Neural progenitor cell (in vitro differentiated cells): Measurements from ENCODE around the gene DDB1. TPM values are rescaled to one million over a fixed set of nuclear protein-coding genes. Genes with fewer than 3 reads are reported as not detected.

Experiments
- DNase-seq: peaks from one replicate; pipeline ENCODE4 v3.0.0-alpha.2; 2016; ENCODE audit warnings: low spot score
- H2AFZ ChIP-seq: fragments of 200-600 bp; sonication (generic); replicated peaks from 2 replicates; pipeline ENCODE4 v1.6.1; 2016; ENCODE audit warnings: antibody characterized with exemption
- H3F3A ChIP-seq: fragments of 200-600 bp; sonication (generic); 2 replicates; pipeline ENCODE4 v1.6.1; 2016; ENCODE audit warnings: antibody characterized with exemption, low read depth
- H3K27ac ChIP-seq: fragments of 200-600 bp; sonication (generic); 2 replicates; pipeline ENCODE4 v1.5.1; 2016; ENCODE audit warnings: mild to moderate bottlenecking
- H3K27me3 ChIP-seq: fragments of 200-600 bp; sonication (generic); 2 replicates; pipeline ENCODE4 v1.6.1; 2016; ENCODE audit warnings: mild to moderate bottlenecking, moderate library complexity
- H3K36me3 ChIP-seq: fragments of 200-600 bp; sonication (generic); 2 replicates; pipeline ENCODE4 v1.5.1; 2016
- H3K4me1 ChIP-seq: fragments of 200-600 bp; sonication (generic); 2 replicates; pipeline ENCODE4 v1.6.1; 2016; ENCODE audit warnings: mixed run types
- H3K4me2 ChIP-seq: fragments of 200-600 bp; sonication (generic); 2 replicates; pipeline ENCODE4 v1.6.1; 2016
- H3K4me3 ChIP-seq: fragments of 200-600 bp; sonication (generic); 2 replicates; pipeline ENCODE4 v1.5.1; 2016
- H3K79me2 ChIP-seq: fragments of 200-600 bp; sonication (generic); 2 replicates; pipeline ENCODE4 v1.6.1; 2016; ENCODE audit warnings: low read depth
- H3K9ac ChIP-seq: fragments of 200-600 bp; sonication (generic); 2 replicates; pipeline ENCODE4 v1.6.1; 2016
- H3K9me3 ChIP-seq: fragments of 200-600 bp; sonication (generic); 2 replicates; pipeline ENCODE4 v1.5.1; 2016; ENCODE audit warnings: low read depth
- H4K20me1 ChIP-seq: fragments of 200-600 bp; sonication (generic); 2 replicates; pipeline ENCODE4 v1.6.1; 2016; ENCODE audit warnings: low read depth
- H3K27ac Mint-ChIP-seq: 3 replicates; pipeline ENCODE4 v1.8.0; 2021; ENCODE audit warnings: mixed read lengths
- H3K27me3 Mint-ChIP-seq: 2 replicates; pipeline ENCODE4 v1.8.0; 2022; ENCODE audit warnings: low read depth, mild to moderate bottlenecking, inconsistent platforms, moderate library complexity, mixed read lengths; ENCODE audit not compliant: insufficient read depth
- H3K36me3 Mint-ChIP-seq: 3 replicates; pipeline ENCODE4 v1.8.0; 2021; ENCODE audit warnings: mixed read lengths
- H3K4me1 Mint-ChIP-seq: 3 replicates; pipeline ENCODE4 v1.8.0; 2021; ENCODE audit warnings: mixed read lengths
- H3K4me3 Mint-ChIP-seq: 3 replicates; pipeline ENCODE4 v1.8.0; 2021; ENCODE audit warnings: mild to moderate bottlenecking, moderate library complexity, mixed read lengths
- H3K9me3 Mint-ChIP-seq: 3 replicates; pipeline ENCODE4 v1.8.0; 2020; ENCODE audit warnings: mixed read lengths
- CTCF ChIP-seq: fragments of 200-600 bp; sonication (generic); IDR thresholded peaks from 2 replicates; pipeline ENCODE4 v1.5.1; 2017; ENCODE audit warnings: antibody characterized with exemption, mild to moderate bottlenecking
- EZH2 ChIP-seq: fragments of 200-600 bp; sonication (generic); IDR thresholded peaks from 2 replicates; pipeline ENCODE4 v1.6.1; 2017; ENCODE audit warnings: antibody characterized with exemption, mild to moderate bottlenecking, moderate library complexity
- EZH2phosphoT487 ChIP-seq: fragments of 200-600 bp; sonication (generic); IDR thresholded peaks from 2 replicates; pipeline ENCODE4 v1.6.1; 2017; ENCODE audit warnings: antibody characterized with exemption
- total RNA-seq: library from RNA; depleted of rRNA; stranded (reverse); fragments of >200 nt; gene quantifications from 2 replicates; pipeline ENCODE4 v1.2.3, GENCODE V29; 2015; ENCODE audit warnings: low replicate concordance

DDB1 gene
- total RNA-seq, 1 donor from 2014 or later: 275 TPM

GRCh38 chr11:61370349-61371005 is 37.6 kb upstream of the DDB1 start:
- Histone ChIP-seq H3K4me2 (no peak overlapping the region), H3K4me3 (no peak overlapping the region), H3K27me3 (no peaks in the 10 kb centered on the region), H3K36me3 (peaks cover 25% of the 10 kb centered on the region), H3K4me1 (no peaks in the 10 kb centered on the region), H3K27ac (no peak overlapping the region), H3K9ac (no peak overlapping the region), H2AFZ (no peak overlapping the region), H3K79me2 (no peaks in the 10 kb centered on the region), H3K9me3 (peaks cover 12% of the 10 kb centered on the region), H4K20me1 (no peaks in the 10 kb centered on the region), H3F3A (peaks cover 3% of the 10 kb centered on the region)
- peaks cover 2% of the 10 kb centered on the region for H3K27me3 Mint-ChIP-seq
- H3K9me3 Mint-ChIP-seq: peaks cover 20% of the 10 kb centered on the region
- H3K4me1 Mint-ChIP-seq: no peaks in the 10 kb centered on the region
- no peak overlapping the region for H3K4me3 Mint-ChIP-seq
- TF ChIP-seq EZH2phosphoT487: no peak
- no peak for TF ChIP-seq CTCF
- no peak for TF ChIP-seq EZH2
- H3K27ac Mint-ChIP-seq: no peak overlapping the region
- H3K36me3 Mint-ChIP-seq: peaks cover 51% of the 10 kb centered on the region
- DNase-seq: no peak

GRCh38 chr11:61369372-61370348 is 36.8 kb upstream of the DDB1 start:
- DNase-seq: no peak
- Histone ChIP-seq H3K9ac (no peak overlapping the region), H2AFZ (no peak overlapping the region), H3K4me1 (no peaks in the 10 kb centered on the region), H4K20me1 (no peaks in the 10 kb centered on the region), H3K4me3 (no peak overlapping the region), H3K27ac (no peak overlapping the region), H3K36me3 (peaks cover 22% of the 10 kb centered on the region), H3K27me3 (no peaks in the 10 kb centered on the region), H3K9me3 (peaks cover 12% of the 10 kb centered on the region), H3F3A (peaks cover 3% of the 10 kb centered on the region), H3K79me2 (no peaks in the 10 kb centered on the region), H3K4me2 (no peak overlapping the region)
- TF ChIP-seq CTCF (no peak), EZH2 (no peak), EZH2phosphoT487 (no peak)
- Mint-ChIP-seq H3K4me3 (no peak overlapping the region), H3K9me3 (peaks cover 17% of the 10 kb centered on the region), H3K4me1 (no peaks in the 10 kb centered on the region), H3K27me3 (peaks cover 2% of the 10 kb centered on the region), H3K36me3 (peaks cover 47% of the 10 kb centered on the region), H3K27ac (no peak overlapping the region)

GRCh38 chr11:61368646-61369045 is 35.7 kb upstream of the DDB1 start:
- H3K27ac ChIP-seq: no peak overlapping the region
- H4K20me1 ChIP-seq: no peaks in the 10 kb centered on the region
- Mint-ChIP-seq H3K9me3 (peaks cover 14% of the 10 kb centered on the region), H3K27me3 (peaks cover 2% of the 10 kb centered on the region), H3K4me3 (no peak overlapping the region), H3K36me3 (peaks cover 47% of the 10 kb centered on the region), H3K27ac (no peak overlapping the region), H3K4me1 (peaks cover 2% of the 10 kb centered on the region)
- no peak overlapping the region for H2AFZ ChIP-seq
- no peak overlapping the region for H3K4me3 ChIP-seq
- H3K9me3 ChIP-seq: peaks cover 10% of the 10 kb centered on the region
- H3K79me2 ChIP-seq: peaks cover 9% of the 10 kb centered on the region
- TF ChIP-seq EZH2 (no peak), EZH2phosphoT487 (no peak)
- H3K9ac ChIP-seq: no peak overlapping the region
- no peak overlapping the region for H3K4me2 ChIP-seq
- DNase-seq: no peak
- peaks cover 22% of the 10 kb centered on the region for H3K36me3 ChIP-seq
- H3K27me3 ChIP-seq: no peaks in the 10 kb centered on the region
- no peaks in the 10 kb centered on the region for H3K4me1 ChIP-seq
- peaks cover 3% of the 10 kb centered on the region for H3F3A ChIP-seq
